GM18498 (cell line): ENCODE measurements around the gene CLCN4.

ENCODE experiments used
- ATAC-seq: cut with Tn5 transposase; IDR thresholded peaks from one replicate; pipeline ENCODE4 v1.9.1; 2021; ENCODE audit warnings: mild to moderate bottlenecking, moderate library complexity; ENCODE audit not compliant: unreplicated experiment

CLCN4 gene

DNA sequence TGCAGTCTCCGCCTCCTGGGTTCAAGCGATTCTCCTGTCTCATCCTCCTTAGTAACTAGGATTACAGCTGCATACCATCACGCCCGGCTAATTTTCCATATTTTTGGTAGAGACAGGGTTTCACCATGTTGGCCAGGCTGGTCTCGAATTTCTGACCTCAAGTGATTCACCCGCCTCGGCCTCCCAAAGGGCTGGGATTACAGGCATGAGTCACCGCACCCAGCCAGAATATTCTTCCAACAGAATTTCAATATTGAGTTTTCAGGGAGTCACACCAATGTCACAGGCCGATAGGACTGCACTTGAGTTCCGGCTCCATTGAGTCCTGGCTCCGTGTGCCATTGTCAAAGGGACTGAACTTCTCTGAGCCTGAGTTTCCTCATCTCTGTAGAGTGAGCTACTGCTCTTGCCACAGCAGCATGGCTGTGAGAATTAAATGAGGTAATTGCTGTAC is 82.9 kb downstream of the CLCN4 start:
- no peak for ATAC-seq

DNA sequence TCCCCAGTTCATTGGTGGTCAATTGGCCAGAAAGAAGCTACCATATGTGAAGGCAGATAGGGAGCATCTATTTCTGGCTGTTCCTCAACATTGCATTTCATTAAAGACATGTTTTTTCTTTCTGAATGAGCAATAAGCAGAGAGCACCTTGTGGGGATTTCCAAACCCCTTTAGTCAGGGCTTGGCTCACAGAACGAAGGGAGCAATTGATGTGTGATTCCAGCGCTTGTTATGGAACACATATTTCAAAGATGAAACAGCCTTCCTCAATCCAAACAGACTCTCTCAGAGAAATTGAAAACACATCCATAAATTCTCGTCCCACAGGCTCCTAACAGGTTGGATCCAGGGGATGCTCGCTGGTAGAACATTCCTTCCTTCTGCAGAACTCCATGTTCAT is 84.1 kb downstream of the CLCN4 start:
- ATAC-seq, result no peak

DNA sequence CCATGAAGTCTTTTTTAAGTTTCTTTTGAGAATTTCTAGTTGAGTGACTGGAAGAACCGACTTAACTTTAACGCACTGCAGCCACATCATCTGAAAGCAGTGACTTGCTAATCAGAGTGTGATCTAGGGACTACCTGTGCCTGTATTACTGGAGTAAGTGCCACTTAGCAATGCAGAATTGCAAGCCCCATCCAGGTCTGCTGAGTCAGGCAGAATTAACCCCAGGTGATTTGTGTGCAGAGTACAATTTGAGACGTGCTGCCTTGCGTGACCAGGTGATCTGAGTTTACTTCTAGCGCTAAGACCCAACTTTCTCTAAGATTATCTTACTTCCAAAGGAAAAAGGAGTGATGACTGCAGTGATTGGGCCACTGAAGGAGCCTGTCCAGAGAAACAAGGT is 85.3 kb downstream of the CLCN4 start:
- no peak for ATAC-seq

DNA sequence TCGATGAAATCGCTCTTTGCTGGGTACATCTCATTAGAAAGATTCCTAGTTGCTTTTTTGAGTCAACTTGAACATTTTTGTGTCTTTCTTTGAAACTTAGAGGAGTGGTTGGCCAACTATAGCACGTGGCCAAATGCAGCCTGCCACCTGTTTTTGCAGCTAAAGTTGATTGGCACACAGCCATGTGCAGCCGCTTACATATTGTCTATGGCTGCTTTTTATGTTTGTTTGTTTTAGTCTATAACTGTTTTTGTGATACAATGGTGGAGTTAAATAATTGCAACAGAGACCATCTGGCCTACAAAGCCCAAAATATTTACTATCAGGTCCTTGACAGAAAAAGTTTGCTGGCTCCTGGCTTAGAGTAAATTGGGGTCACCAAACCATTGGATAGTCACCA is 86.3 kb downstream of the CLCN4 start:
- no peak for ATAC-seq

DNA sequence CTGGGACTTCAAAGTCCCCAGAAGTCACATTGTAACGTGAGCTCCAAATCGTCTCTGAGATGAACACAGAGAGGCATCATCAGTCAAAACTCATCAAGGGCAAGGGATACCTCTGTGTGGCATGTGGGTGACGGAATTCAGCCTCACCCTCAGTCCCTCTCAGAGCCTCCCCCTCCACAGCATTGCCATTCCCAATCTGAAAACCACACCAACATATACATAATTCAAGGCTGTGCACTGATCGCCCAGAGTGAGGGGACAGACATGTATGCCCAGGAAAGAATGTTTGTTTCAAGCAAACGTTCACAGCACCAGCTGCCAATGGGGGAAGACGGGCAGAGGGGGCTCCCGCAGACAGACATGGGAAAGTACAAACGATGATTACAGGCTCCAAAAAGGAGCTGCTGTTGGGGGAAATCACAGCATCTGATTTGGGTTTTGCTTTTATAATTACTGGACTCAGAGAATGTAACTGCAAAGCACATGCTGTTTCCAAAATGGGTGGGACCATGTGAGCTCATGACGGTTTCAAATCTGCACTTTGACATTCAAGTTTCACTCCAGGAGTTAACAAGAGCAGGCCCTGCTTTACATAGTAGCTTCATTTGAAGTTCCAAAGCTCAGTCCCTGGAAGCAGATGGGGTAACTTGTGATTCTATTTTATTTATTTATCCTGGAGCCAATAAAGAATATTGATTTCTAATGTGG is 88.3 kb downstream of the CLCN4 start:
- no peak for ATAC-seq

DNA sequence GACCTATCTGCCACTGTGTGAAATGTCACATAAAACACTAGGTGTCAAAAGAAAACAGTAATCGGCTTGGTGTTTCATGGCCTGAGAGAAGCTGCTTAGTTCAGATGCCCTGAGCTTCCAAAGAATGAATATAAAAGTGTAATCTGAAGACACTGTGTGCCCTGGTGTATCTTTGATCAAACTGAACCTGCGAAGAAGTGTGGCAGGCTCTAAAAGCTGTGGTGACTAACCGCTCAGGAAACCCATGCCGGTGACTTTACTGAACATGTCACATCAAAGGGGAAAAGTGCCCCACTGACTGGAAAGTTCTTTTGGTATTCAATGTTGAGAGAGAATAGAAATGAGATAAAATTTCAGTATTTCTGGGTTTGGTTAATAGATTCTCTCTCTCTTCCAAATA is 89.1 kb downstream of the CLCN4 start:
- ATAC-seq, result no peak

DNA sequence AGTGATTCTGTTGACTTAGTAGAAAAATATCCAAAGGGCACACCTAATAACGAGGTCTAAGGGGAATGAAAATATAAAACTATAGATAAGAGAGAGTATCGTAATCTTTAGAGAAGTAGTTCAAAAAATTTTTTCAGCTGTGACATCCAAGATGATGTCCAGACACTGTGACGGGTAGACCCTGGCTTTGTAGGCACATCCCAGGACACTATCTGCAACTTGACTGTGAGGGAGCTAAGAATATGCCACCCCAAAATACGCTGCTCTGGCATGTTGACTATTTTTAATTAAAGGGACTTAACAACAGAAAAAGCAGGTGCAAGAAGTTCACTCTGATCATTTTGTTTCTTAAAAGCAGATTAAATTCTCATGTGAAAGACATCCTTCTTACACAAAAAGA is 89.5 kb downstream of the CLCN4 start:
- ATAC-seq, result no peak

DNA sequence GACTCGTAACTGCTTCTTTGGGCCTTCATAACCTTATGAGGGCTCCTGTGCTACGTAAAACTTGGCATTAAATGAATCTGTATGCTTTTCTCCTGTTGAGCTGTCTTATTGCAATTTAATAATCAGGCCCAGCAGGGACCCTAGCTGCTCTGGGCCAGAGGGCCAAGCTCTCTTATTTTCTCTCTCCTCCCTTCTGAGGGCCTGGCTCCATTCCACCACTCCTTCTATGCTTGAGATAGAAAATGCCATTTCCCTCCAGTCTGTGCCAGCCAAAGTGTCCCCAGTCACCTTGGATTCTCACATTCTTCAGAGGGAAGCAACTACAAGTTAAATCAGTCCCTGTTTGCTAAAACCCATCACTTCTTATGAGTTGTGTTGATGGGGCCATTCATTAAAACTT is 90.1 kb downstream of the CLCN4 start:
- no peak for ATAC-seq

DNA sequence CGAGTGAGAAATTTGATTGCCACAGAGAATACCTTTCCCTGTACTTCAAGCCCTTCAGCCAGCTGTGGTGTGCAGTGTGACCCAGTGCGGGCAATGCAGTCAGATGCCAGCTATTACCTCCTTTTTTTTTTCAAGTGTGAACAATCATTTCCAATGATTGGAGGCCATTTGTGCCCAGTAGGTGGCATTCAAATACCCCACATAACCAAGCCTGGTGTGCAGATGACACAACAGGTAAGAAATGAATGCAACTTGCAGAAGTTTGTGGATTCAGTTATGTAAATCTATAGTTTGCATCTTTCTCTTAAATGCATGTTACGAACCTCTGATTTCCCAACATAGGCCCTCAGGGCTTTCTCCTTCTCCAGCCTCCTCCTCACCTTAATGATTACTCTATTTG is 98.0 kb downstream of the CLCN4 start:
- ATAC-seq, result no peak

DNA sequence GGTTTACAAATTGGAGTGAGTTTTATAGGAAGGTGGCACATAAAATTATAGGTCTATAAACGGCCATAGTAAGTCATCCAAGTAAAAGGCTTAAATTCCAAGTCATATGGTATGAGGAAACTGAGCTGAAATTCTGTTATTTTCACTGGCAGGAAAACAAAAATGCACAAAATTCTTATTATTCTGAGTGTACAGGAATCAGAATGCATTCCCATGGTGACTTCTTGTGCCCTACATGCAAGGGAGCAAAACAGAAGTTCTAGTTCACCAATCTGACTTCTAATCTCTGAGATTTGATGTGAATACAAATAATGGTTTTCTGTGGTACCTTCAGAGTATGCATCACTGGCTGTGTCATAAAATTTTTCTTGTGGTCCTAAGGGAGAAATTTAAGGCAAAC is 102.9 kb downstream of the CLCN4 start:
- ATAC-seq, result no peak

DNA sequence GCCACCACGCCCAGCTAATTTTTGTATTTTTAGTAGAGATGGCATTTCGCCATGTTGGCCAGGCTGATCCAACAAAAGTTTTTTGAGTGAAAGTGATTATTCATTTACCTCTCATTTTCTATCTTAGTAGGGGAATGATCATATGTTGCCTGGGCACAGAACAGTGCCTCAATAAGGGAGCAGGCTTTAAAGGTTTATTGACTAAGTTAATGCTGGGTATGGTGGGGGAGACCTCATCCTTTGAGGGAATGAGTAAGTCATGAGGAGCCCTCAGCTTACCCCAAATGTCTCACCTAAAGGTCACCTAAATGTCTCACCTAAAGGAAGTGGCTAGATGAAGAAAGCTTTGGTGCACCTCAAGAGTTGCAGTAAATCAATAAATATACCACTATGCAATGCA is 109.0 kb downstream of the CLCN4 start:
- no peak for ATAC-seq

DNA sequence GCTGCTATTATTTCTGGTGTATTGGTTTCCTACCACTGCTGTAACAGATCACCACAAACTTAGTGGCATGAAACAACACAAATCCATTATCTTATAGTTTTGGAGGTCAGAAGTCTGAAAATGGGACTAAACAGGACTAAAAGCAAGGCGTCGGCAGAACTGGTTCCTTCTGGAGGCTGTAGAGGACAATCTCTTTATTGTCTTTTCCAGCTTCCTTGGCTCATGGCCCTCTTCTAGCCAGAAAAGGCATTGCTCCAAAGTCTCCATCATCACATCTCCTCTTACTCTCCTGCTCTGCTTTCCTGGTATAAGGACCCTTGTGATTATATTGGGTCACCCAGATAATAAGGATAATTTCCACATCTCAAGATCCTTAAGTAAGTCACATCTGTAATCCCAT is 121.9 kb downstream of the CLCN4 start:
- no peak for ATAC-seq

DNA sequence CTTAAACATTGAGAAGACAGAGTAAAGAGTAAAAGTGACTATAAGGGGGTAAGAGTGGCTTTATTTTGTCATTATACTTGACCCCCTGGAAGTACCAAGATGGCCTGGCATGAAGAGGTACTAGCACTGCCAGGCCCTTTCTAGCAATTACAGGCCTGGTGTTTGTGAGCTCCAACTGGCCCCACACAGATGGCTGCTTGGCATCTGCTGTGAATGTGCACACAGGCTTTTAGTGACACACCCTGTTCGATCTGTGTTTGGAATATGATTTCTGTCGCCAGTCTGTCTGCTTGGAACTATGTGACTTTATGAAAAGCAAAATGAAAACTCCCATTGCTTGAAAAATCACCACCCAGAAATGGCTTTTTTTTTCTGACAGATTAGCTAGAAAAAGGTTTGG is 123.3 kb downstream of the CLCN4 start:
- ATAC-seq, result no peak

DNA sequence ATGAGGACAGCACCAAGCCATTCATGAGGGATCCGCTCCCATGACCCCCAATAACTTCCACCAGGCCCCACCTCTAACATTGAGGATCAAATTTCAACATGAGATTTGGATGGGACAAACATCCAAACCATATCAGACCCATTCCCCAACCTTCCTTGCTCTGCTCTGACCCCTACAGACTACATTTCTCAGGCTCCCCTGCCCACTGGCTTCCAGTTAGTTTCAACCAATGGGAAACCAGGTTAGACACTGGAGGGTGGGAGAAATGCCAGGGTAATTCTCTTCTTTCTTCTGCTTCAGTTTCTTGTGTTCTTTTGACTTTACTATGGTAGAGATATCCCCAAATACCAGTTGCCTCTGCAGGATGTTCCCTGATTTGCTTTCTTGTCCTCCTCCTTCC is 125.7 kb downstream of the CLCN4 start:
- no peak for ATAC-seq

DNA sequence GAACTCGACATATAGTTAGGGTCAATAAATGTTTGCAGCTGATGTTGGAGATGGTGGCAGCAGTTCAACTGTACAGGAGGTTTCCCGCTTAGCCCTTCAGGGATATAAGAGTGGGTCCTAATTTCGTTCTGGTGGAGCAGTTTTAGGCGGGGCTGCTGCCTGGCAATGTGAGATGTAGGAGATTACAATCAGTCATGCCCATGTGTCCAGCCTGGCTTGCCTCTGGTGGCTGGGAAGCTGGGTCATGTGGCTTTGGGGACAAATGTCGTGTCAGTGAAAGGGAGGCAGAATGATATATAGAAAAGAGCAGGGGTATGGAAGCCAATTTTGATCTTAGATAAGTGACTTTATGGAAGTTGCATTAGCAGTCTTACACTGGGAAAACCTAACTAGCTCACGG is 129.4 kb downstream of the CLCN4 start:
- ATAC-seq, result no peak
